A673 (cell line): ENCODE data around the gene TTC36. TPM values are rescaled to one million over a fixed set of nuclear protein-coding genes. Genes with fewer than 3 reads are reported as not detected.

ENCODE experiments used
- BruUV-seq: library from RNA; stranded (reverse); fragments of 400-500 nt; replicated peaks from 2 replicates; lab custom pipeline; 2021; lab: Mats Ljungman, UMichigan
- CTCF ChIA-PET: fragments of 300-600 bp; sonication (Branson Sonifier 250); formaldehyde crosslinking; loops from one replicate; lab custom pipeline; 2022; ENCODE audit warnings: antibody characterized with exemption; lab: Charles Lee
- POLR2A ChIA-PET: fragments of 300-600 bp; sonication (Branson Sonifier 250); formaldehyde crosslinking; loops from one replicate; lab custom pipeline; 2022; ENCODE audit warnings: antibody characterized with exemption; ENCODE audit not compliant: low non-redundant PET; lab: Charles Lee
- DNase-seq: peaks from one replicate; pipeline ENCODE4 v3.0.0-alpha.2; 2015; ENCODE audit warnings: low spot score
- H3K27ac ChIP-seq: fragments of 200-600 bp; sonication (generic); 2 replicates; pipeline ENCODE4 v1.5.1; 2016; ENCODE audit warnings: mixed run types, low read depth, mild to moderate bottlenecking, mixed read lengths, antibody characterized with exemption, low read length; ENCODE audit not compliant: poor library complexity, severe bottlenecking
- H3K27me3 ChIP-seq: fragments of 200-600 bp; sonication (generic); replicated peaks from 2 replicates; pipeline ENCODE4 v1.6.1; 2017; ENCODE audit warnings: mixed run types, low read depth, mild to moderate bottlenecking, mixed read lengths, antibody characterized with exemption, low read length; ENCODE audit not compliant: insufficient read depth, poor library complexity
- H3K36me3 ChIP-seq: fragments of 200-600 bp; sonication (generic); 2 replicates; pipeline ENCODE4 v1.6.1; 2016; ENCODE audit warnings: mixed run types, mild to moderate bottlenecking, mixed read lengths, antibody characterized with exemption, low read length; ENCODE audit not compliant: insufficient read depth, poor library complexity, severe bottlenecking
- H3K4me1 ChIP-seq: fragments of 200-600 bp; sonication (generic); 2 replicates; pipeline ENCODE4 v1.6.1; 2017; ENCODE audit warnings: mixed run types, mild to moderate bottlenecking, mixed read lengths, antibody characterized with exemption, low read length; ENCODE audit not compliant: insufficient read depth, poor library complexity, severe bottlenecking
- H3K4me3 ChIP-seq: fragments of 200-600 bp; sonication (generic); 2 replicates; pipeline ENCODE4 v1.5.1; 2016; ENCODE audit warnings: low read depth, mixed run types, mild to moderate bottlenecking, mixed read lengths, low read length; ENCODE audit not compliant: poor library complexity, severe bottlenecking
- H3K9me3 ChIP-seq: fragments of 200-600 bp; sonication (generic); 2 replicates; pipeline ENCODE4 v1.6.1; 2016; ENCODE audit warnings: mixed run types, low read depth, mild to moderate bottlenecking, mixed read lengths, antibody characterized with exemption, low read length; ENCODE audit not compliant: poor library complexity, severe bottlenecking
- CTCF ChIP-seq: fragments of 300-800, 200-600 bp; sonication (generic); conservative IDR thresholded peaks from 2 replicates; pipeline ENCODE4 v1.5.1; 2017; ENCODE audit warnings: low read depth, mild to moderate bottlenecking, antibody characterized with exemption, low read length, moderate library complexity, mixed read lengths
- EZH2 ChIP-seq: fragments of 200-600 bp; sonication (generic); IDR thresholded peaks from 2 replicates; pipeline ENCODE4 v1.6.1; 2017; ENCODE audit warnings: borderline replicate concordance, low read depth, mild to moderate bottlenecking, mixed read lengths, antibody characterized with exemption, low read length; ENCODE audit not compliant: poor library complexity, severe bottlenecking
- intact Hi-C: fragments of 100-400 bp; cut with micrococcal nuclease; formaldehyde crosslinking; loops from one replicate; pipeline ENCODE4 v1.10.0; 2022; ENCODE audit not compliant: unreplicated experiment
- total RNA-seq: library from RNA; stranded (reverse); gene quantifications from 2 replicates; pipeline ENCODE4 v1.2.3, GENCODE V29; 2021

The TTC36 gene
- total RNA-seq, 1 experiment from 2014 or later = 0.39 TPM

GRCh38 chr11:118524356-118524755, 2.9 kb upstream of the TTC36 start:
- ChIA-PET POLR2A (no interaction called here), CTCF (interaction anchor here (1.5 kb wide), 1 partner anchor 36 kb away, joined by 4 read pairs; no protein-coding TSS in a partner anchor)
- H3K9me3 ChIP-seq = no peaks in the 10 kb centered on the region

GRCh38 chr11:118524757-118525470, 2.4 kb upstream of the TTC36 start:
- intact Hi-C loops = no loop called here
- H3K27ac ChIP-seq = no peak overlapping the region
- peaks cover 53% of the 10 kb centered on the region for H3K36me3 ChIP-seq
- no peaks in the 10 kb centered on the region for H3K9me3 ChIP-seq
- no peak for TF ChIP-seq EZH2
- TF ChIP-seq CTCF = no peak
- ChIA-PET CTCF (no interaction called here), POLR2A (no interaction called here)
- no peak for DNase-seq
- peaks cover 5% of the 10 kb centered on the region for H3K4me1 ChIP-seq
- H3K27me3 ChIP-seq = no peaks in the 10 kb centered on the region
- H3K4me3 ChIP-seq = no peak overlapping the region
- no TSS peak for BruUV-seq

More at GRCh38 chr11:118524356-118524755, 2.9 kb upstream of the TTC36 start:
- no peak for DNase-seq
- no peak for TF ChIP-seq EZH2
- TF ChIP-seq CTCF = no peak
- H3K27ac ChIP-seq = no peak overlapping the region
- no peaks in the 10 kb centered on the region for H3K4me1 ChIP-seq
- no peak overlapping the region for H3K4me3 ChIP-seq
- H3K27me3 ChIP-seq = no peaks in the 10 kb centered on the region
- no TSS peak for BruUV-seq
- intact Hi-C loops = no loop called here
- H3K36me3 ChIP-seq = peaks cover 59% of the 10 kb centered on the region

GRCh38 chr11:118526688-118527087, 586 bp upstream of the TTC36 start:
- intact Hi-C loops = no loop called here

More at GRCh38 chr11:118526688-118527087, 586 bp upstream of the TTC36 start:
- H3K27me3 ChIP-seq = no peaks in the 10 kb centered on the region
- no peak overlapping the region for H3K4me3 ChIP-seq
- no peak overlapping the region for H3K27ac ChIP-seq
- TF ChIP-seq EZH2 (no peak), CTCF (no peak)
- H3K36me3 ChIP-seq = peaks cover 36% of the 10 kb centered on the region
- H3K9me3 ChIP-seq = no peaks in the 10 kb centered on the region
- ChIA-PET CTCF (no interaction called here), POLR2A (no interaction called here)
- peaks cover 9% of the 10 kb centered on the region for H3K4me1 ChIP-seq
- no TSS peak for BruUV-seq
- no peak for DNase-seq
